GM12874 (cell line): ENCODE measurements around the gene ZC2HC1B.

Experiments used
- TF ChIP-seq, protein P1 (sequence below): IDR thresholded peaks from 2 replicates; pipeline ENCODE4 v1.5.1; 2011; ENCODE audit warnings: low read depth, mild to moderate bottlenecking, control low read depth, low read length, moderate library complexity; ENCODE audit not compliant: insufficient read depth

The ZC2HC1B gene

DNA sequence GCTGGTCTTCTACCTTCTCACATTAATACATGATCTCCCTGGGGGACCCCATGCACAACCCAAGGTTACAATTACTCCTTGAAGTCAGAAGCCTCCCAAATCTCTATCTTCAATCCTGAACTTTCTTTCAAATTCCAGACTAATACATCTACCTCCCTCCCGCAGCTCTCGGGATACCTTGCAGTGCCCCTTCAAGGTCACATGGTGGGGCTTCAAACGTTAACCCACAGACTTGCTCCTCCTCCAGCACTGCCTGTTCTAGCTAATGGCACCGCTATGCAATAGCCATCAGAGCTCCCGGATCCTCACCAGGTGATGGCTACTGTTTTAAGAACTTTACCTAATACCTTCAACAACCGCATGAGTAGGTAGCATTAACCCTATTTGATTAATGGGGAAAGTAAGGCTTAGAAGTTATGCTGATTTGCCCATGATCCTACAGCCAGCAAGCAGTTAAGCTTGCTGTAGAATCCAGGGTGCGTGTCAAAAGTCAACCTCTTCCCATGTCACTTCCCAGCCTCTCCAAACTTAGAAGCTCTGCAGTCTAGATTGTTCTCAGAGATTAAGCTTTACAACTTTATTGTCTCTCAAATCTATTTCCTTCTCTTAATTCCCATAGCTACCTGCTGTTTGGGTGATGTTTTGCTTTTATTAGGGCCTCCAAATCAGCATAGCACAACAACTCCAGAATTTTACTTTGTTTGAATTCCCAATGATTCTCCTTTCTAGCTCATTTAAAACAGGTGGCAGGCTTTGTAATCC lies 99.1 kb downstream of the ZC2HC1B start:
- TF ChIP-seq, protein P1, sequence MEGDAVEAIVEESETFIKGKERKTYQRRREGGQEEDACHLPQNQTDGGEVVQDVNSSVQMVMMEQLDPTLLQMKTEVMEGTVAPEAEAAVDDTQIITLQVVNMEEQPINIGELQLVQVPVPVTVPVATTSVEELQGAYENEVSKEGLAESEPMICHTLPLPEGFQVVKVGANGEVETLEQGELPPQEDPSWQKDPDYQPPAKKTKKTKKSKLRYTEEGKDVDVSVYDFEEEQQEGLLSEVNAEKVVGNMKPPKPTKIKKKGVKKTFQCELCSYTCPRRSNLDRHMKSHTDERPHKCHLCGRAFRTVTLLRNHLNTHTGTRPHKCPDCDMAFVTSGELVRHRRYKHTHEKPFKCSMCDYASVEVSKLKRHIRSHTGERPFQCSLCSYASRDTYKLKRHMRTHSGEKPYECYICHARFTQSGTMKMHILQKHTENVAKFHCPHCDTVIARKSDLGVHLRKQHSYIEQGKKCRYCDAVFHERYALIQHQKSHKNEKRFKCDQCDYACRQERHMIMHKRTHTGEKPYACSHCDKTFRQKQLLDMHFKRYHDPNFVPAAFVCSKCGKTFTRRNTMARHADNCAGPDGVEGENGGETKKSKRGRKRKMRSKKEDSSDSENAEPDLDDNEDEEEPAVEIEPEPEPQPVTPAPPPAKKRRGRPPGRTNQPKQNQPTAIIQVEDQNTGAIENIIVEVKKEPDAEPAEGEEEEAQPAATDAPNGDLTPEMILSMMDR, result no peak

DNA sequence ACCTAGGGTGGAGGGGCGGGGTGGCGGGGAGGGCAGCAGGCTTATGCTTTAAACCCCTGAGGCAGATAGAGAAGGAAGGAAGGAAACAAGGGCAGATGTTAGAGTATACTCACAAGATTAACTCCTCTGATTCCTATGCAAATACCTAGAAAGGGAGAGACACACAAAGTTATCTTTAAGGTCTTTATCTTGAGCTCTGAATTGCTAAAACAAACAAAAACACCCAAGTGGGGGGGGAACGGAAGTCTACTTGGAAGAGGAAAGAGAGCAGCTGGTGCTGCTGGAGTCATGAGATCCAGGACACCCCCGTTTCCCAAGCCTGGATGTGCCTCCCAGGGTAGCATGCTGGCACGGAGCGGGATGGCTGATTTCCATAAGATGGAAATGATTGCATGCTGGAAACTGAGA lies 100.4 kb downstream of the ZC2HC1B start:
- TF ChIP-seq, protein P1, result no peak

- TF ChIP-seq, protein P1, result no peak
These were observed 101.4 kb downstream of the ZC2HC1B start for GRCh38 chr6:143965503-143966171.

DNA sequence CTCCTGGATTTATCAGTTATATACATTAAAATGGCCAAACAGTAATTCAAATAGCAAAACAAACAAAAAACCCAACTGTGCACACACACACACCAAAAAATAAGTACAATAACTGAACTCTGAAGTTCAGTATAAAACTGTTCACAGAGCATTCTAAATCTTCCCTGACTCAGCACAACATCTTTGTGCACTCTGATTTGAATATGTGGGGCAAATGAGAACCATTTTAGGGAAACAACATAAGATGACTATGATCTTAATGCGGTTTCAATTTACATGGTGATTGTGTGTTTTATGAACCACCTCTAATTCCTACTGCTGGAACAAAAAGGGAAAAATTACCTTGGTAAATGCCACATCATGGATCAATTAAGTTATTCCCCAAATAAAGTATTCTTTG lies 102.0 kb downstream of the ZC2HC1B start:
- TF ChIP-seq, protein P1, result no peak

GRCh38 chr6:143967706-143968376 lies 103.6 kb downstream of the ZC2HC1B start:
- TF ChIP-seq, protein P1, result no peak

GRCh38 chr6:143969077-143969476 lies 104.8 kb downstream of the ZC2HC1B start:
- TF ChIP-seq, protein P1, result no peak
